Testis (tissue), 3 donors: ENCODE results near the gene HMGN4. TPM values are rescaled to one million over a fixed set of nuclear protein-coding genes. Genes with fewer than 3 reads are reported as not detected.
A peak's percentile ranks its signal among the peaks of the same experiment; 100 is the strongest.

Source experiments
- DNase-seq: peaks from one replicate; pipeline ENCODE4 v3.0.0-alpha.2; 2019
- H3K27ac ChIP-seq, 2 donors: fragments of 200-600 bp; sonication (generic); one replicate each; pipeline ENCODE4 v1.5.1; 2019
- H3K27me3 ChIP-seq: fragments of 200-600 bp; sonication (generic); one replicate; pipeline ENCODE4 v1.5.1; 2019
- H3K36me3 ChIP-seq: fragments of 200-600 bp; sonication (generic); one replicate; pipeline ENCODE4 v1.5.1; 2017; ENCODE audit warnings: low read depth; ENCODE audit errors: missing control alignments
- H3K4me1 ChIP-seq: fragments of 200-600 bp; sonication (generic); one replicate; pipeline ENCODE4 v1.5.1; 2019
- H3K4me3 ChIP-seq, 2 donors: fragments of 200-600 bp; sonication (generic); one replicate each; pipeline ENCODE4 v1.5.1; 2017 to 2019
- H3K9me3 ChIP-seq: fragments of 200-600 bp; sonication (generic); one replicate; pipeline ENCODE4 v1.5.1; 2017
- CTCF ChIP-seq, 3 experiments: fragments of 450-650 bp in 2 of 3; fragments of 200-600 bp in 1 of 3; sonication (generic) in 1 of 3; IDR thresholded peaks; one replicate each; pipeline ENCODE4 v1.5.1; 2016 to 2019; ENCODE audit warnings: antibody characterized with exemption in 3 of 3, mild to moderate bottlenecking in 2 of 3, moderate library complexity in 1 of 3
- POLR2A ChIP-seq: fragments of 450-650 bp; IDR thresholded peaks from one replicate; pipeline ENCODE4 v1.6.1; 2017; ENCODE audit warnings: antibody characterized with exemption, mild to moderate bottlenecking, moderate library complexity
- WGBS, 2 donors: methylation state at CpG; one replicate each; pipeline ENCODE4 v1.1.5; 2018; 5-methylcytosine and 5-hydroxymethylcytosine counted together
- intact Hi-C: fragments of 100-400 bp; cut with DNase I; formaldehyde crosslinking; loops from one replicate; pipeline ENCODE4 v1.15.1; 2023; ENCODE audit warnings: low total_unique reads
- polyA plus RNA-seq: library from polyadenylated mRNA; stranded (reverse); fragments of 350-450 nt; fragmentation: Illumina TruSeq; extraction: RNeasy Lipid Tissue Mini Kit (QIAGEN cat#74804); gene quantifications from one replicate; pipeline ENCODE4 v1.2.3, GENCODE V29; 2014; ENCODE audit warnings: low read depth, low replicate concordance; ENCODE audit not compliant: insufficient read depth
- total RNA-seq, 2 donors: library from RNA; depleted of rRNA; stranded (reverse); fragments of >200 nt; gene quantifications; one replicate each; pipeline ENCODE4 v1.2.3, GENCODE V29; 2016

The HMGN4 gene
- total and polyA plus RNA-seq, 3 donors from 2014 or later: 69.4 to 74.8 (median 72.2) TPM

GRCh38 chr6:26553635-26554446 is 15.7 kb downstream of the HMGN4 start:
- Histone ChIP-seq H3K27ac (peak overlapping the region; percentile 85 to 90), H3K4me3 (peak overlapping the region; percentile 53 to 75), H3K27me3 (no peaks in the 10 kb centered on the region), H3K4me1 (peaks cover 13% of the 10 kb centered on the region), H3K36me3 (no peaks in the 10 kb centered on the region), H3K9me3 (no peaks in the 10 kb centered on the region)
- intact Hi-C loops: no loop called here
- WGBS, 2 donors: 0% methylated on average over 19 of the region's 19 CpGs
- TF ChIP-seq POLR2A (no peak), CTCF (IDR thresholded peaks at IDR 0.05) (no peak)
- peak; percentile 79 for DNase-seq

GRCh38 chr6:26554447-26554696 is 16.2 kb downstream of the HMGN4 start:
- Histone ChIP-seq H3K4me3 (peak overlapping the region; percentile 4 to 75), H3K4me1 (peaks cover 13% of the 10 kb centered on the region), H3K27me3 (no peaks in the 10 kb centered on the region), H3K9me3 (no peaks in the 10 kb centered on the region), H3K27ac (peak overlapping the region; percentile 41 to 90), H3K36me3 (no peaks in the 10 kb centered on the region)
- TF ChIP-seq CTCF (IDR thresholded peaks at IDR 0.05) (no peak), POLR2A (no peak)
- WGBS, 2 donors: 0 to 4% methylated on average over 1 of the region's 1 CpG
- intact Hi-C loops: no loop called here
- DNase-seq: no peak

GRCh38 chr6:26554697-26555504 is 16.7 kb downstream of the HMGN4 start:
- no peak for TF ChIP-seq POLR2A
- TF ChIP-seq CTCF (IDR thresholded peaks at IDR 0.05): no peak
- Histone ChIP-seq H3K9me3 (no peaks in the 10 kb centered on the region), H3K4me3 (peak overlapping the region; percentile 4 to 75), H3K36me3 (no peaks in the 10 kb centered on the region), H3K27ac (peak overlapping the region; percentile 41 to 90), H3K27me3 (no peaks in the 10 kb centered on the region), H3K4me1 (peaks cover 12% of the 10 kb centered on the region)
- no peak for DNase-seq
- 9 to 15% methylated on average over 27 of the region's 27 CpGs for WGBS, 2 donors
- intact Hi-C loops: no loop called here

- WGBS, 2 donors: 34 to 51% methylated on average over 19 of the region's 19 CpGs
- no peaks in the 10 kb centered on the region for H3K36me3 ChIP-seq
- H3K27ac ChIP-seq: no peak overlapping the region
- H3K4me3 ChIP-seq: peak overlapping the region; percentile 4 to 75
- no peak for TF ChIP-seq CTCF (IDR thresholded peaks at IDR 0.05)
- TF ChIP-seq POLR2A: no peak
- peaks cover 9% of the 10 kb centered on the region for H3K4me1 ChIP-seq
- intact Hi-C loops: no loop called here
- no peak for DNase-seq
- H3K9me3 ChIP-seq: no peaks in the 10 kb centered on the region
- H3K27me3 ChIP-seq: no peaks in the 10 kb centered on the region
Observed at GRCh38 chr6:26555505-26556262, 17.5 kb downstream of the HMGN4 start.
